NCI-H1417 treated with DMSO at 0.1 percent for 48 hours (cell line): ENCODE results near the gene GALNT9.
"Not testable (repeated sequence)": the region's sequence is repeated elsewhere in the genome, so short reads cannot be mapped to it uniquely, and the experiment has no call there.

Source experiments
- DNase-seq: peaks from one replicate; lab custom pipeline; 2025; lab: John Stamatoyannopoulos, UW

Gene GALNT9

GRCh38 chr12:132279184-132279889 is 50.1 kb downstream of the GALNT9 start:
- DNase-seq = no peak

GRCh38 chr12:132278401-132279183 is 50.8 kb downstream of the GALNT9 start:
- no peak for DNase-seq

- DNase-seq = no peak
Measured at GRCh38 chr12:132277949-132278348, 51.4 kb downstream of the GALNT9 start.

- no peak for DNase-seq
Measured at GRCh38 chr12:132277374-132277941, 51.9 kb downstream of the GALNT9 start.

GRCh38 chr12:132276827-132277373 is 52.5 kb downstream of the GALNT9 start:
- DNase-seq = no peak

- DNase-seq = no peak
Measured at GRCh38 chr12:132276066-132276826, 53.1 kb downstream of the GALNT9 start.

- no peak for DNase-seq
Measured at GRCh38 chr12:132275631-132276030, 53.8 kb downstream of the GALNT9 start.

- no peak for DNase-seq
Measured at GRCh38 chr12:132275110-132275531, 54.3 kb downstream of the GALNT9 start.

GRCh38 chr12:132273992-132274334 is 55.4 kb downstream of the GALNT9 start:
- no peak for DNase-seq

GRCh38 chr12:132272711-132273110 is 56.7 kb downstream of the GALNT9 start:
- no peak for DNase-seq

- no peak for DNase-seq
Measured at GRCh38 chr12:132271755-132272092, 57.7 kb downstream of the GALNT9 start.

- no peak for DNase-seq
Measured at GRCh38 chr12:132270969-132271754, 58.2 kb downstream of the GALNT9 start.

GRCh38 chr12:132270516-132270915 is 58.9 kb downstream of the GALNT9 start:
- DNase-seq = no peak

GRCh38 chr12:132269271-132269968 is 60.0 kb downstream of the GALNT9 start:
- no peak for DNase-seq

GRCh38 chr12:132268674-132269073 is 60.7 kb downstream of the GALNT9 start:
- DNase-seq = no peak

- DNase-seq = no peak
Measured at GRCh38 chr12:132267873-132268272, 61.5 kb downstream of the GALNT9 start.

GRCh38 chr12:132266802-132267201 is 62.6 kb downstream of the GALNT9 start:
- no peak for DNase-seq

- DNase-seq = no peak
Measured at GRCh38 chr12:132266370-132266769, 63.0 kb downstream of the GALNT9 start.

GRCh38 chr12:132265822-132266221 is 63.6 kb downstream of the GALNT9 start:
- not testable (repeated sequence) for DNase-seq

- no peak for DNase-seq
Measured at GRCh38 chr12:132265056-132265800, 64.2 kb downstream of the GALNT9 start.
